HG02973 (cell line): Measurements from ENCODE around the gene TAB3.
A peak's percentile ranks its signal among the peaks of the same experiment; 100 is the strongest.

Experiments used
- ATAC-seq: cut with Tn5 transposase; IDR thresholded peaks from one replicate; pipeline ENCODE4 v1.9.1; 2021; ENCODE audit warnings: moderate library complexity; ENCODE audit not compliant: unreplicated experiment

The TAB3 gene, protein sequence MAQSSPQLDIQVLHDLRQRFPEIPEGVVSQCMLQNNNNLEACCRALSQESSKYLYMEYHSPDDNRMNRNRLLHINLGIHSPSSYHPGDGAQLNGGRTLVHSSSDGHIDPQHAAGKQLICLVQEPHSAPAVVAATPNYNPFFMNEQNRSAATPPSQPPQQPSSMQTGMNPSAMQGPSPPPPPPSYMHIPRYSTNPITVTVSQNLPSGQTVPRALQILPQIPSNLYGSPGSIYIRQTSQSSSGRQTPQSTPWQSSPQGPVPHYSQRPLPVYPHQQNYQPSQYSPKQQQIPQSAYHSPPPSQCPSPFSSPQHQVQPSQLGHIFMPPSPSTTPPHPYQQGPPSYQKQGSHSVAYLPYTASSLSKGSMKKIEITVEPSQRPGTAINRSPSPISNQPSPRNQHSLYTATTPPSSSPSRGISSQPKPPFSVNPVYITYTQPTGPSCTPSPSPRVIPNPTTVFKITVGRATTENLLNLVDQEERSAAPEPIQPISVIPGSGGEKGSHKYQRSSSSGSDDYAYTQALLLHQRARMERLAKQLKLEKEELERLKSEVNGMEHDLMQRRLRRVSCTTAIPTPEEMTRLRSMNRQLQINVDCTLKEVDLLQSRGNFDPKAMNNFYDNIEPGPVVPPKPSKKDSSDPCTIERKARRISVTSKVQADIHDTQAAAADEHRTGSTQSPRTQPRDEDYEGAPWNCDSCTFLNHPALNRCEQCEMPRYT

DNA sequence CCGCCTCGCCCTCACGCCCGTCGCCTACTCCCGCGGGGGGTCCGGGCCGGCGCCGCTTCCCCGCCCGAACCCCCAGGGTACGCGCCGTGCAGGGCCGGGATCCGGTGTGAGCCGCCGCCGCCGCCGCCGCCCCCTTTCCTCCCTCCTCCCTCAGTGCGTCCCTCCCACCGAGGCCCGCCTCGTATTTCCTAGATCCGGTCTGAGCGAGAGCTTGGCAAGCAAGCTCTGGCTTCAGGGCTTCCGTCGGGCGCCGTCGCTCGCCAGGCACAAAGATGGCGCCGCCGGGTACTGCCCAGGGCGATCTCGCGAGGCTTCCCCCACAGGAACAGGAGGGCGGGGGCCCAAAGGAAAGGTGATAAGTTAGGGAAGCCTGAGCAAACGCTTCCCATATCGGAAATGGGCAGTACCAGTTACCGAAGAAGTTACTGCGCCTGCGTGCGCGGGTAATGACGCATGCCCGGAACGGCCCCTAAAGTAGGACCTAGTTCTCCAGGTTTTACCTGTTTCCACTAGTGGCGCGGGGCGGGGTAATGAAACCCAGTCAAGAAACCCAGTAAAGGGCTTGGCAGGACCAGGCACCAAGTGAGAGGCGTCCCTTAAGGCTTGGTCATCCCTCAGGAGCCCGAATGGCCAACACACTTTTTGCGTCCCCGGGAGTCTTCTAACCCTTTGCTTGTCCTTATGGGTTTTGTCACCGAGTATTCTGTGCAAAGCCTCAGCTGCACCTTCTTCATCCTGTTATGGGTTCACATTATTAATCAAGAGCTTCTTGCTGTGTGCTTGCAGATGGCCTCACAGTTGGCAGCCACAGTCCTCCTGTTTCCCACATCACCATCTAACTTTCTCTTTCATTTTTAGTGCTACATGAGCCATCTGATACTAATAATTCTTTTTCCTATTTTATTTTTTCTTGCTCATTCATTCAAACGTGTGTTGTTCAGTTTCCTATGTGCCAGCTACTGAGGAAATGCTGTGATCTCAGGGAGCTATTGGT lies at the start of gene TAB3:
Gene TAB3 (minus strand): TSS at position 108 of the 994 bp plus-strand sequence. CDS start 29,666 bp downstream, outside the sequence.
- peak; percentile 87 for ATAC-seq

DNA sequence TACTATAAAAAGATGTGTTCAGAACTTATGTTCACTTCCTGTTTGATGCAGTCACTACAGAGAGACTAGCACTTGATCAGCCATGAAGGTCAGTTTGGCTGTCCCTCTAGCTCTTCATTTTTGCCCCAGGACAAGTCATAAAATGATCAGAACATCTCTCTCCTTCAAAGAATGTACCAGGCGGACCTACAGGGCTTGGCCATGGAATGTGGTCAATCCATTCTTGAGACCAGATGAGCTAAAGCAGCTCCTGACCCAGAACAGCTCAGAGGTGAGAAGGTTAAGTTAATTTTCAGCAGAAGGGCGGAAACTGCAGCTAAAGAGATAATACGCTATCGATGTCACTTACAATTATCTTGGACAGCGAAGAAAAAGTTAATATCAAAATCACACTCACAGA lies 49.2 kb upstream of the TAB3 start:
- no peak for ATAC-seq

DNA sequence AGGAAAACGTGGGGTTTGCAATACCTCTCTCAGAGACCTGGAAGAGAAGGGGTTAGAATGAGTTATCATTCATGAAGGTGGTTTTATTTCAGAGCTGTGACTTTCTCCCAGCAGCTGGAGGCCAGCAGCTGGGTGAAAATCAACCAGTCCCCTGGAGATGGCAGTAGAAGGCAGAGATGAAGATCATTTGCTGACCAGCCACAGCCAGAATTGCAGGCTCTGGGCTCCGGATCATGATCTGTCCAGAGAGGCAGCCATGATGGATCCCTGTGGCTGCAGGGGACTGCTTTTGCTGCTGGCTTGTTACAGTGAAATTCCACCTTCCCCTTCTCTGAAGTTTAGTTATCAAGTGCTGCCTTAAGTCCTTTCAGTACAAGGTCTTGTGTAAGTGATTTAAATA lies 46.9 kb upstream of the TAB3 start:
- no peak for ATAC-seq

DNA sequence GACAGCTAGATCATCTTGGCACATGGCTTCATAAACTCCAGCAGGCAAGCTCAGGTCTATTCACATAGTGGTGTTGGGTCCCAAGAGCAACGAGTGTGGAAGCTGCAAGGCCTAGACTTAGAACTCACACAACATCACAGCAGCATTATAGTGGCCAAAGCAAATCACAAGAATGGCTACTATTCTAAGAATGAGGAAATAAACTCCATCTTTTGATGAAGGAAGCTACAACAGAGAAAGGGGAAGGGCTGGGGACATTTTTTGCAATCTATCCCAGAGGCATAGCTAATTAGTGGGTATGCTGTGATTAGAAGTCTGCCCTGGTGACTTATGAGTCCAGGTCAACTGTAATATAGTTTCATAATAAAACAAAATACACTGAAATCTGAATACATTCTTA lies 42.9 kb upstream of the TAB3 start:
- ATAC-seq: no peak

DNA sequence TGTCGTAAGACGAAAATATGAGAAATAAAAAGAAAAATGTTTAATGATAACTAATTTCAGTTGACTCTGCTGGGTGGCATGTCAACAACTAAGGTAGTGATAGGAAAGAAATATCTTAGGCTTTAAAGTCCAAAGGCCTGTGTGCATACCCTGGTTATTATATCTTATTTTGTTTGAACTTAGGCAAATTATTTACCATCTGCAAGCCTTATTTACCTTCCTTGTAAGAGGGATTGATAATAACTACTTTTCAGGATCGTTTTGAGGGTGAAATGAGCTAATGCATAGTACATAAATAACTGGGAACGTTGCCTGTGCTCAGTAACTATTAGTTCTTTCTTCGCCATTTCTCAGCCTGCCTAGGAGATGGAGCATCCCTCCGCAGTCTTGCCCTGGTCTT lies 41.6 kb upstream of the TAB3 start:
- ATAC-seq: no peak

DNA sequence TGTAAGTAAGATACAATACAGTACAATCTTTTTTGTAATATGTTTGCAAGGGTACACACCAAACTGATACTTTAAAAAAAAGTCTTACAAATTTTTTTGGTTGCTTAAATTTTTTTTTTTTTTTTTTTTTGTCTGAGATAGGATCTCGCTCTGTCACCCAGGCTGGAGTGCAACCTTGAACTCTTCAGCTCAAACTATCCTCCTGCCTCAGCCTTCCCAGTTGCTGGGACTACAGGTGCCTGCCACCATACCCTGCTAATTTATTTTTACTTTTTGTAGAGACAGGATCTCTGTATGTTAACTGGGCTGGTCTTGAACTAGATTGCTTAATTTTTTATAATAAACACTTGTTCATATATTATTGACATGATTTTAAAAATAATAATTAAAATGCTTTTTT lies 41.1 kb upstream of the TAB3 start:
- no peak for ATAC-seq

DNA sequence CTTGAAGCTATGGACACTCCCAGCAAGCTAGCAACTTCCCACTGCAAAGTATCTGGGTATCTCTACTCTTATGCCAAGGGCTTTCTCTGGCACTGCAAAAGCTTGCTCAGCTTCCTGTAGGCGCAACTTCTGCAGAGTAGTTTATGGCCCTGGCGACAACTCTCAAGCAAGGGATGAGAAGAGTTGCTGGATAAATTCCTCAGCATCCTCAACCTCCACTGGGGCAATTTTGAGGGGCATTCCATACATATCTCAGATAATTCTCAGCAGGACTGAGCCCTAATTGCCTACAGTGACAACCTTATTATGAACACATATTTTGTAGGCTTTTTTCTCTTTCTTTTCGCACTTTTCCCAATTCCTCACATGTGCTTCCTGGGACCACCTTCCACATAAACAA lies 31.2 kb upstream of the TAB3 start:
- no peak for ATAC-seq

DNA sequence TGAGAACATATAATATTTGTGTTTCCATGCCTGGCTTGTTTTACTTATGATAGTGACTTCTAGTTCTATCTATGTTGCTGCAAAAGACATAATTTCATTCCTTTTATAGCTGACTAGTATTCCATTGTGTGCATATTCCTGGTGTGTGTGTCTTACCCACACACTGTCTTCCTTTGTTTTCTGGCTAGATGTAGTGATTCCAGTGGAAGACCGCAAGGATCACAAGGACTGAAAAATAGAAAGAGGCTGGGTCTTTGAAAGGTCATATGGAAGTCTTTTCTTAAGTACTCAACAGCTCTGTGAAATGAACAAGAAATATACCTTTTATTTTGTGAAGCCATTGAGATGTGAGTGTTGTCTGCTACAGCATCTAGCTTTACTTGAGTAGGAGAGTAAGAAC lies 29.4 kb upstream of the TAB3 start:
- ATAC-seq: no peak

DNA sequence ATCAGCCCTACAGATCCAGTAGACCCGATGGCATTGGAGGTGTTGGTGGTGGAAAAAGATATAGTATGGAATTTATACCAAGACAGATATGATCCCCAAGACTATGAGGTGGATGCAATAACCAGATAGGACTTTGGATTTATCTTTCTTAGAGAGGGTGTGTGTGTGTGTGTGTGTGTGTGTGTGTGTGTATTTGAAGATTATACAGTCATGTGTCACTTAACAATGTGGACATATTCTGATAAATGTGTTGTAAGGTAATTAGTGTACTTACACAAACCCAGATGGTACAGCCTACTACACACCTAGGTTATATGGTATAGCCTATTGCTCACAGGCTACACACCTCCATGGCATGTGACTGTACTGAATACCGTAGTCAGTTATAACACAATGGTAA lies 24.4 kb upstream of the TAB3 start:
- ATAC-seq: no peak

DNA sequence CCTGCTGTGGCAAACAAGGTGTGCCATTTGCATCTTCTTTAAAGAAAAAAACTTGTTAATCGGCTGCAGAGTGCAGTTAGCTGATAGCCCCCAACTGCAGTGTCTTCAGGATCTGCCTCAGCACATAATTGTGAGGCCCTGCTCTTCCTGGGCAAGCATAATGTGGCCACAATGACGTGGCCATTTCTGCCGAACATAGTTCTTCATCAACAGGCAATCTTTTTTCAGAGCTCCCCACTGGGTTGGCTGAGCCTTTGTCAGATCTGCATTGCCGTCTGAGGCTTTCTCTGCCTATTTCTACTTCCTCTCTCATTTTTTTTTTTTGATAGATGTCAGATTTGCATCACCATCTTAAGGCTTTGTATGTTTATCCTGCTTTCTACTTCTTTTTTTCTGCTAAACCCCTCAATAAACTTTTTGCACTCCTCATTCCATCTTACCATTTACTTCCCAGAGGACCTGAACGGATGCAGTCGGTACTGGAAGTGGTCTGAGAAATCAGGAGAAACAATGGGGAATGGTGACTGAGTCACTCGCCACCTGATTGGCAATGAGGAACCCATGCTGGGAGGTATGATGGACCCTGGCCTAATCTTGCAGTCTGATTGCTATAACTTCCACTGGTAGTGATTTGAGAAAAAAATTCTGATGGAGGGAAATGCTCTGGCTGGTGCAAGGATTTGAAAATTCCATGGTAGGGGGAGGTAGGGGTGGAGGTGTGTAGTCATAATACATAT lies 21.2 kb upstream of the TAB3 start:
- no peak for ATAC-seq

DNA sequence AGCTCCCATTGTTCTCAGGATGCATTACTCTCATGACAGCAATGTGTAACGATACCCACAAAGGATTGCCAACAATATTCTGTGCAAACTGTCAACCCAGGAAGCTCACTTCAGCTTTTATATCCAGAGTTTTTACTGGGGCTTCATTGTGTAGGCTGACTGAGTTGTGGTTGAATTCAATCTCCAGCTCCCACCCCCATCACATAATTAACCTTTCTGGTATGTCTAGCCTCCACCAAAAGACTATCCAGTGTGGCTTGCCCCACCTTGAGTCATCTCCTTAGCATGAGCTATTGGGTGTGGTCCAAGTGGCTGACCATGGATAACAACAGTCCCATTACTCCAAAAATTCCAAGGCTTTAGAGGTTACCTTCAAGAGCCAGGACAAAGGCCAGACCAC lies 17.7 kb upstream of the TAB3 start:
- ATAC-seq: no peak

DNA sequence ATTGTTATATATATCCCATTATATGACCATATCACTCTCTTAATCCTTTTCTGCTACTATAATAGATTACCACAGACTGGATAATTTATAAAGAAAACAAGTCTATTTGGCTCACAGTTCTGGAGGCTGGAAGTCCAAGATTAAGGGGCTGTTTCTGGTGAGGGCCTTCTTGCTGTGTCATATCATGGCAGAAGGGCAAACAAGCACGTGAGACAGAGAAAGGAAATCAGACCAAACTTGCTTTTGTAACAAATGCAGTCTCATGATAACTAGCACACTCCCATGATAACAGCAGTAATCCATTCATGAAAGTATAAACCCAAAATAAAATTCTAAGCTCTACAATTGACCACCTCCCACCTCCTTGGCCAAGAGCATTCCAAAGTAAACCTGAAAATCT lies 16.3 kb upstream of the TAB3 start:
- ATAC-seq: no peak

DNA sequence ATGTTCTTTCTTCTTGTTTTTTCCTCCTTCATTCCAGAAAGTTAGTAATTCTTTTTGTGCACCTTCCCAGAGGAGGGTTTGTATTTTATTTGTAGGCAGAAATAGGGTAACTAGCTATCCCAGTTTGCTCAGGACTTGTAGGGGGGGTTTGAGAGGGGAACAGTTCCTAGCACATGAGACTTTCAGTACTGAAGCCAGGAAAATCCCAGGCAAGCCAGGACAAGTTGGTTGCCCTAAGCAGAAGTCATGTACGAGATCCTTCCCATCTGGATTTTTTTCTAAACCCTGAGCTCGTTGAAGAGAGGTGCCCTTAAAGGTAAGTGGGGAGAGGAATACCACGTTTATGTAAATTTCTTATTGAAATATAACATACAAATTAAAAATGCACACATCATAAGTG lies 15.6 kb upstream of the TAB3 start:
- ATAC-seq: no peak

DNA sequence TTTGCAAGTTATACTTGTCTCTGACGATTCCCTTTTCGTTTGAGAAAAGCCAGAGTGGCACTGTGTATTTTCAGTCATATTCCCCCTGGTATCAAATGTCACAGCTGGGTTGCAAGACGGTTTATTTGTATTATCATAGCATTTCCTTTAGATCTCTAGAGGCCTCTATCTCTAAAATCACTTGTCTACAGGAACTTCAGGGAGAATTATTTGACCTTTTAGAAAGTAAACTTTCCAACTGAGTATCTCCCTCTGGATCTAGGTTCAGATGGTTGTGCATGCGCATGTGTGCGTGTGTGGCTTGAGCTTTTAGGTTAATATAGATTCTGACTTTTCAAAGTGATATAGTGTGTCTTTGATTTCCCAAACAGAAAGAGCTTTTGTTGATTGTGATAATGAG lies 15.1 kb upstream of the TAB3 start:
- no peak for ATAC-seq

DNA sequence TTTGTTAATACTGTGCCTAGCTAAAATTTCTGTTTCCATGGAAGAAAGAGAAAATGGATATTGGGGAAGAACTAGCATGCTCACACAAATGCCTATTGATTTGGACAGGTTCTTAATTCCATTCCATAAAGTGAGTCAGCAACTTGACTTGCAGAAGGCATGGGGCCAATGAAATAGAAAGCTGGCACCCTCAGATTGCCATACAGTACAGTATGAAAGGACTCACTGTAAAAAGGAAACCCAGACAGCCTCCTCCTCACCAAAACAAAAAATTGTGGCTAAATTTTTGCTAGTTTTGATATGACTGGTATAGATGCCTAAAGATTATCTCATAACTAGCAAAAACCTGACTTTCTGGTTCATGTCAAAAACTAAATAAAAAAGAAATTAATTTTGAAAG lies 11.2 kb upstream of the TAB3 start:
- no peak for ATAC-seq

DNA sequence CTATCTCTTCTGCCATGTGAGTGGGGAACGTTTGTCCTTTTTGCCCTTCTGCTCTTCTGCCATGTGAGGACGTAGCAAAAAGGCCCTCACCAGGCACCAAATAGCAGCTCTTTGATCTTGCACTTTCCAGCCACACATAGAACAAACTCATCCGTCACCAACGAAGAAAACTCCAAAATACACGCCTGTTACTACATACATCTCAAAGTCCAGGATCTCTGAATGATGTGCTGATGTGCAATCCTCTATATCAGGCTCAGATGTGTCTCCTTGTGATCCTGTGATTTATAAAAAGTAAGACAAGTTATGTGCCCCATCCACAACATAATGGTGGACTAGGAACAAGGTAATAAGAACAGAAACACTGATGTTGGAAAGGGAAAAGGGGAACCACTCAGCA lies 9.8 kb upstream of the TAB3 start:
- no peak for ATAC-seq

DNA sequence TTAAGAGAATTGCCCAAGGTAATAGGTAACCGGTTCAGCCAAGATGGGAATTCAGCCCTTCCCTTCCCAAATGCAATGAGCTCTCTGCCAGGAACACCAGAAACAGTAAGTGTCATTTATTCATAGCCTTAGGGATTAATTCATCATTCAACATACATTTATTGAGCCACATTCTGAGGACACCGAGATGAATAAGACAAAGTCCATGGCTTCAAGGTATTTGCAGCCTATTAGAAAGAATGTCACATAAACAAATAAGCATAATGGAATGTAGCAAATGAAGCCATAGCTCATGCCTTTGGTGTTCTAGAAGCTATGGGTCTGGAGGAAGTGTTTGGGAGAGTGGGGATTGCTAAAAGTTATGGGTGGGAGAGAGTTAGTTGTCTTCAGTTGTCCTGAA lies 6.3 kb upstream of the TAB3 start:
- ATAC-seq: no peak

DNA sequence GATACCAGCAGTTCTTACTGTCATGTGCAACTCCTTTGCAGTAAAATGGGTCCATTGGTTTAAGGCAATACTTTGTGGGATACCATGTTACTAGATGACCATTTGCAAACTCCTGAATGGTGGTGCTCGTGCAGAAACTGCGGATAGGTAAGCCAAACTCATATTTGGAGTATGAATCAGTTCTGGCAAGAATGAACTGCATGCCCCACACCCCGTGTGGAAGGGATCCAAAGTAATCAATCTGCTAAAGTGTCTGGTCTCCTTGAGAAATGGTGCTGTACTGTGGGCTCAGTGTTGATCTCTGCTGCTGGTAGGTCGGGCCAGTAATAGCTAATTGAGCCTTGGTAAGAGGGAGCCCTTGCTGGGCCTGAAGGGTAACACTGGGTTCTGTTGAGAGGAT lies 4.2 kb upstream of the TAB3 start:
- ATAC-seq: no peak

DNA sequence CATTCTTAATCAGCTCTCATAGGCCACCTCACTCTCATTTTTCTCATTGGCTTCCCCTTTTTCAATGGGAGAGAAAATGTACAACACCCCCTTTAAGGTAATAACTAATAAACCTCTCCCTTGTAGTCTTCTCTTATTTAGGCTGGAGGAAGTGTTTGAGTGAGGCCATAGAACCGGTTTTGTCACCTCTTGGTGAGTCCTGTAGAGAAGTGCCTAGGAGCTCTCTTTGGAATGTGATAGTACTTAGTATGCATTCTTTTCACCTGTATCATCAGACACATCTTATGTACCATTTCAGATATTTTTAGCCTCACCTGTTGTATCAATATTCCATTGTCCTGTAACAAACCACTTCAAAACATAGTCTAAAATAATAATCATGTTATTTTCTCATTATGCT lies 3.5 kb upstream of the TAB3 start:
- no peak for ATAC-seq

DNA sequence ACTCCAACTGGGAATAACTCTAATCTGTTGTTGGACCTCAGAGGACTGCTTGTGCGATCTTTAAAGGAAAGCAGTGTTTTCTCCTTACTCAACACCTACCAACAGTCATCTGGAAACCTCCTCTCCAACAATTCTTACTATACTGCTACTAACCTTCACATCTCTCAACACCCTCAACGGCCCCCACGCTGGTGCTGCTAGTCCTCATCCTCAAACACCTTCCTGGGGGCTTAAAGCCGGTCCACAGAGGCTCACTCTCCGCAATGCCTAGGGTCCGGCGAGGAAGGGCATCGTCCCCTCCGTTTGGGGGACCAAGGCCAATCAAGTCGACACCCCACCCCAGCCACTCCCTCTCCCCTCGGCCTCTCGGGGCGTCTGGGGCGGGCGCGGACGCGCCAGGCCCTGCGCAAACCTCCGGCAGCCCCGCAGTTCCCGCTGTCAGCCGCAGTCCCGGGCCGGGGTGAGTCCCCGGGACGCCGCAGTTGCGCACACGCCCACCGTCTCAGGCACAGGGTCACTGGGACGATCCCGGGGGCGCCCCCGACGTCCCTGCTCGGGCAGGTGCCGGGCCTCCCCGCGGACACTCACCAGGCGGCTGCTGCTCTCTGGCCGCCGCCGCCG lies 418 bp downstream of the TAB3 start:
- ATAC-seq: peak; percentile 25
